ENCODE measurements around the gene HTT.

HTT gene

DNA sequence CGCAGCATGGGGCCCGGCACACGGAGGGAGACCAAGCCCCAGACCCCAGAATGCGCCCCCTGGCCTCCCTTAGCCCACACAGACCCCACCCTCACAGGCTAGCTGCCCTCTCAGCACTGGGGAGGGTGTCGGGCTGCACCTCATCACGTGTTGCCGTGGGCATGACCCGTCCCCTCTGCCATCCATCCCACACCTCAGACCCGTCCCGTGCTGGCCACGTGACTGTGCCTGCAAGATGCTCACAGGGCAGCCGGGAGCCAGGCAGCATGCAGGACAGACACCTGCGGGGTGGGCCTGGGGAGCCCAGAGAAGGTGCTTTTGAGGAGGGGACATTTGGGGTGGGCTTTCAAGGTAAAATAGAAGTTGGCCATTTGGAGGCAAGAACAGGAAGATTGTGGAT lies 179.3 kb downstream of the HTT start:
- DNase-seq, result no peak

DNA sequence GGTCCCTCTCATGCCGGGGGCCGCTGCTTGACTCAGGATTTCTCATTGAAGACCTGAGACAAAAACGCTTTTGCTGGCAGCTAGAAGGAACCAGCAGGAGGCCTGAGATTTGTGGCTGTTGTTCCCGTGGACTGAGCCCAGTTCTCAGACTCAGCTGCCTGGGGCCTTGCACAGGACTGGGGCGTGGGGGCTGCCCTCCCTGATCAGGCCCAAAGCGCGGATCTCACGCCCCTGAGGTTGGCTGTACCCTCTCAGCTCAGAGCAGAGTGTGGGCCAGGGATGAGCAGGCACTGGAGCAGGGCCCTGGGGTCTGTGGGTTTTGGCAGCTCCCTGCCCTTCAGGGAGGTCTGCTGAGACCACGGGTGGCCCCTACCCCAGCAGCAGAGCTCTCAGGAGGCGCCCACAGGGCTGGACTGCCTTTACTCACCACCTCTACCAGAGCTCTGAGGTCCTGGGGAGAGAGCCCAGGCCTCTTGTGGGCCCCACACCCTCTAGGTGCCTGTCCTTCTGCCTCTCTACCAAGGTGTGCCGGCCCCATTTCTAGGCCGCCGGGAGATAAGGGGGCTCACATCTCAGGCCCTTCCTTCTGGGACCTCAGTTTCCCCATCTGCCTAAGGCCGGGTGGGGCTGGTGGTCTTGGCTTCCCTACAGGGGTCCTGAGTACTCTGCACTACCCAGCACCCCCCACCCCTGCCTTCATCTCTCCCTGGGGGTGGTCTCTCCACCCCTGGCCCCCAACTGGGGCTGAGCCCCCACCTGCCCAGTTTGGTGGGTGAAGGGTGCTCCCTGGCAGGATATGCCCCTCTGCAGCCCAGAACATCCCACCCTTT lies 180.0 kb downstream of the HTT start:
- DNase-seq, result no peak

- DNase-seq, result no peak
These were observed 181.2 kb downstream of the HTT start for GRCh38 chr4:3255611-3256186.

- no peak for DNase-seq
These were observed 182.0 kb downstream of the HTT start for GRCh38 chr4:3256230-3257102.

GRCh38 chr4:3257103-3257555 lies 182.6 kb downstream of the HTT start:
- peak; percentile 74 for DNase-seq

DNA sequence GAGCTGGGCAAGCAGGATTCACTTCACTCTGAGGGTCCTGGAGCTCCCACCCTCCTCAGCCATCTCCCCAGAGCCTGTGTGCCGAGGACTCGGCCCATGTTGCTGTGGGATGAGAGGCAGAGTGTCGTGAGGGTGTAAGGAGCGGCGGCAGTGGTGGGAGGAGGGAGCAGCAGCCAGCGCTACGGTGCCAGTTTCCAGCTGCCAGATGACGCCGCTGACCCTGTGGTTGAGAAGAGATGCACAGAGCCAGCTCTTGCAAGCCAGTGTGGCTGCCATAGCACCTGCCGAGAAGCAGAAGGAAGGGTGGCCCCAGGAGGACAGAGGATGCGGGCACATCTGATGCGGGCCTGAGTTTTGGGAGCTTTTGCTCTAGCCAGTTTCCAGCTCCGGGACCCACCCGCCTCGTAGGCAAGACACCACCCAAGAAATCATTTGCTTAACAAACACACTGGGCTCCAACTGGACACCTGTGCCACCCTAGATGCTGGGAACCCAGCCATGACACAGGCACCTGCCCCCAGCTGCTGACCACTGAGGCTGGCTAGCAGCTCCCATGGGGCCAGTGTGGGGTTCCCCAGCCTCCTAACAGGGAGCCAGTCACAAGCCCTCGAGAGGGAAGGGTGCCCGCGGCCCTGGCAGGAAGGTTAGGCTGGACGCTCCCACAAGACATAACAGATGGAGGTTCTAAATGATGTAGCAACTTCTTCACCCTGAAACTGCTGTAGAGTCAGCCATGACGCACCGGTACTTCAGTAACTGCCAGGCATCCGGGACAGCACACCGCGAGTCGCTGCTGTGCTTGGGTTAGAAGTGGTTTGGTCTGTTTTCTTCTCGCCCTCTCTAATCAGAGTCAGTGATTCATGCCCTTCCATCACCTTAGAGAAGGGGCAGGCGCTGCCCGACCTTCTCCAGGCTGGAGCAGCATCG lies 183.3 kb downstream of the HTT start:
- DNase-seq, result peak; percentile 41

- no peak for DNase-seq
These were observed 187.1 kb downstream of the HTT start for GRCh38 chr4:3261411-3262207.

DNA sequence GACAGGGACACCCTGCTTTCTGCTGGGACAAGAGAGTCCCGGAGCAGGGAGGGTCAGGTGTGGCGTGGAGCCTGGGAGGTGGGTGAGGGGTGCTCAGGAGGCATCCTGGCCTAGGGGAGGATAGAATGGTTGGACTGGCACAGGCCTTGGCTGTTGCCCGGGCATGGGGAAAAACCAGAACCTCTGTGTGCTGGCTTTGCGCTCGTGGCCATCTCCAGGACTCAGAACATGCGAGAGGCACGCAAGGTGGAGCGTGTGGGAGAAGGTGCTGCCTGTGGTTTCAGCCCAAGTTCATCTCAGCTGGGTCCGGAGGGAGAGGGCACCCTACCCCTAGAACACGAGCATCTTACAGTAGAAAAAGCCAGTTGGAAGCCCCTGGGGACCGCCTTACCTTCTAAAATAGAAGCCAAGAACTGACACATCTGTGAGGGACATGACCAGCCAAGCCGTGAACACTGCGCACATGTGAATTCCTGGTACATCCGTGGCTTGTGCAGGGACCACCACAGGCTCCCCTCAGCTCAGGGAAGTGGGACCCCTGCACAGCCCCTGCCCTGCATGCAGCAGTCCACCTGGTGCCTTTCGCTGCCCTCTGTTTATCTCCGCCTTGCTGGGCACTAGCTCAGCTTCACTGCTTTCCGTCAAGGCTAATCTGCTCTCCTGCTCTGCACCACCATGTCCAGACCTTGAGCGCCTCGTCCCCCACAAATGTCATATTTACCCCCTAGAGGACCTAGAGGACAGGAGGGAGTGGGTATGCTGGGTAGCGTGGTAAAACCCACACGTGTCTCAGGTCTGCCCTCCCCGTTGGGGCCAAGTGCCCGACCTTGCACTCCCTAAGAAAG lies 187.9 kb downstream of the HTT start:
- DNase-seq, result no peak

GRCh38 chr4:3263053-3263875 lies 188.8 kb downstream of the HTT start:
- peak; percentile 29 for DNase-seq

- DNase-seq, result no peak
These were observed 189.4 kb downstream of the HTT start for GRCh38 chr4:3263876-3264193.

DNA sequence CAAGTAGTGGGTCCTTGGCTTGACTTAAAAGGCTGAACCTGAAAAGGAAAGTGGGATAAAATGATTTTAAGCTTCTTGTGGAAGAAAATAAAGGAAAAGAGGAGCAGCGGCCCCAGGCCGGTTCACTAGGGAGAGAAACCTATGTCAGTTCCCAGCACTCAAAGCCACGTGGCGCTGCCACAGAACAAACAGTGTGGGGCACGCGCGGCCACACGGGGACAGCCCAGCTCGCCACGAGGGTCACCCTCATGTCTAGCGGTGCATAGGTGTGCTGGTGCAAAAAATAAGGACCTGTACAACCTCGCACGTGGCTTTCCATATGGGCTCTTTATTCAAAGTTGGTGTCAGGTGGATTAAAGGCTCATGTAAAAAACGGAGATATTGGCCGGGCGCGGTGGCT lies 191.6 kb downstream of the HTT start:
- DNase-seq, result no peak

GRCh38 chr4:3267576-3268394 lies 193.3 kb downstream of the HTT start:
- DNase-seq, result no peak

DNA sequence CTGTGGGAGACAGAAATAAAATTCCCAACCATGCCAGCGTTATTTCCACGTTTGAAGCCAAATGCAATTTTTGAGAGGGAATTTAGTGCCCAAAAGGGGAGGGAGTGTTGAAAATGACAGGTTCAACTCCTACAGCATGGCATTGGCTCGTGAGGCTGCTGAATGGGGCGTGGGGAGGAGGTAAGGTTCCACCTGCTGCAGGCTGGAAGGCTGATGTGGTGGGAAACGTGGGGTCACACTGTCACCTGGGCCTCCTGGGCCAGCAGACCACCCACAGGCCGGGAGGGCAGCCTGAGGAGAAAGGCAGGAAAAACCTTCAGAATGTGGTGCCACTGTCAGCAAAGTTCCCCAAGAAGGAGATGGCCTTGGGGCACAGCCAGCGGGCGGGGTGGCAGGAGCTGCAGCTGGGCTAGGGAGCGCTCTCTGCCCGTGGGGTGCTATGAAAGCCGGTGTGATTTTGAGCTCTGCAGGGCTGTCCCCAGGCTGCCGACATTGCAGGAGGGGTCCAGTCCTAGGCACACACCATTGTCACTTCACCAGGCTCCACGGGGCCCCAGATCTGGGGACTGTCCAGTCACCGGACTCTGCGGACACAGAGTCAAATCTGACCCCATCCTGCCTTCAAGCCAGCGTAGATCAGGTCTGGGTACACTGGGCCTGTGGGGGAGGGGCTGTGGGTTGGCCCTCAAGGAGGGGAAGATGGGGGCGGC lies 194.1 kb downstream of the HTT start:
- no peak for DNase-seq

DNA sequence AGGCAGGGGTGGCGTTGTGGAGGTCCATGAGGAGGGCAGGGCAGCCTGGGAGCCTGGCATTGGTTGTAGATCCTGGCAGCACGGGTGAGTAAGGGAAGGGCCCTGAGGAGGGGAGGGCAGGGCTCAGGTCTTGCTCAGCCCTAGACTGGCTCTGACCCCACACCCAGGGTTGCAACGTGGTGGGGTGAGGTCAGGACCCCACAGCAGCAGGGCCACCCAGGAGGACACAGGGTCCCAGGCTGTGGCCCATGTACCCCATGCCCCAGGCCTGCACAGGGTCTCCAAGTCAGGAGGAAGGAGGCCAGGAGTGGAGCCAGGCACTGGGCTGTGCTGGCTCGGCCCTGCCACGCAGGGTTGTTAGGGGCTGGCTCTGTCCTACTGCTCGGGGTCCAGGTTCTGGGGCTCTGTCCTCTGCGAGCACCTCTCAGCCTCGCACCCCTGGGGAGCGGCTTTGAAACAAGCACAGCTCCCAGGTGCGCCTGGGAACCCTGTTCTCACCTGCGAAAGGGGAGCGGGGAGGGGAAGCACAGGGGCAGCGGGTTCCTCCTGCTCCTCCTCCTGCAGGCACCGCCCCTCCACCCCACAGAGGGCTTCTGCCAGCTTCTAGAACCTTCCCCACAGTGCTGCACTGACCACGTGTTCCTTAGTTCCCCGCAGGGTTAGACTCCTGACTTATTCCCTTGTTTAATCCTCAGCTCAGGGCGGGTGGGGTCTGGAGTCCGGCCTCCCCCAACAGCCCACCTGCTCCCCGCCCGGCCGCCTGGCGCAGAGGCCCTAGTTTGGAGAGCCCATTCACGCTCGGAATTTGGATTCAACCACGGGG lies 194.8 kb downstream of the HTT start:
- no peak for DNase-seq

- DNase-seq, result no peak
These were observed 195.6 kb downstream of the HTT start for GRCh38 chr4:3269991-3270611.

GRCh38 chr4:3271131-3271530 lies 196.7 kb downstream of the HTT start:
- DNase-seq, result no peak

- DNase-seq, result no peak
These were observed 202.5 kb downstream of the HTT start for GRCh38 chr4:3276986-3277385.

Measured in DMS79 (cell line).